CD4-positive, alpha-beta T cell treated with Interleukin-6 for 4 hours (primary cell): ENCODE measurements around the gene APH1B.
"Not testable (repeated sequence)": the region's sequence is repeated elsewhere in the genome, so short reads cannot be mapped to it uniquely, and the experiment has no call there.

Experiments
- DNase-seq: peaks from one replicate; pipeline ENCODE4 v3.0.0-alpha.2; 2020; ENCODE audit warnings: mixed read lengths

Gene APH1B

GRCh38 chr15:63277038-63277892 is at the start of gene APH1B:
Gene APH1B (plus strand): TSS chr15:63277605. CDS start chr15:63277624, 19 bp downstream.
- peak; percentile 94 for DNase-seq

- no peak for DNase-seq
Measured at GRCh38 chr15:63227689-63228088, 49.7 kb upstream of the APH1B start.

- no peak for DNase-seq
Measured at GRCh38 chr15:63231206-63231605, 46.2 kb upstream of the APH1B start.

- no peak for DNase-seq
Measured at GRCh38 chr15:63231706-63232105, 45.7 kb upstream of the APH1B start.

- DNase-seq: no peak
Measured at GRCh38 chr15:63232405-63232804, 45.0 kb upstream of the APH1B start.

- DNase-seq: no peak
Measured at GRCh38 chr15:63232943-63233342, 44.5 kb upstream of the APH1B start.

- DNase-seq: no peak
Measured at GRCh38 chr15:63233667-63234423, 43.6 kb upstream of the APH1B start.

- no peak for DNase-seq
Measured at GRCh38 chr15:63234451-63234870, 42.9 kb upstream of the APH1B start.

- DNase-seq: no peak
Measured at GRCh38 chr15:63236272-63236671, 41.1 kb upstream of the APH1B start.

- DNase-seq: not testable (repeated sequence)
Measured at GRCh38 chr15:63237086-63237485, 40.3 kb upstream of the APH1B start.

- DNase-seq: no peak
Measured at GRCh38 chr15:63238171-63238570, 39.2 kb upstream of the APH1B start.

GRCh38 chr15:63238796-63239195 is 38.6 kb upstream of the APH1B start:
- DNase-seq: no peak

GRCh38 chr15:63240109-63240508 is 37.3 kb upstream of the APH1B start:
- no peak for DNase-seq

- DNase-seq: no peak
Measured at GRCh38 chr15:63241316-63241715, 36.1 kb upstream of the APH1B start.

GRCh38 chr15:63243101-63243500 is 34.3 kb upstream of the APH1B start:
- no peak for DNase-seq

- DNase-seq: no peak
Measured at GRCh38 chr15:63243776-63244175, 33.6 kb upstream of the APH1B start.

- no peak for DNase-seq
Measured at GRCh38 chr15:63244399-63244798, 33.0 kb upstream of the APH1B start.

- DNase-seq: peak; percentile 28
Measured at GRCh38 chr15:63244976-63245645, 32.3 kb upstream of the APH1B start.

GRCh38 chr15:63246691-63247469 is 30.5 kb upstream of the APH1B start:
- DNase-seq: no peak

- DNase-seq: no peak
Measured at GRCh38 chr15:63250312-63250965, 27.0 kb upstream of the APH1B start.

- DNase-seq: no peak
Measured at GRCh38 chr15:63251701-63252100, 25.7 kb upstream of the APH1B start.

GRCh38 chr15:63252292-63252691 is 25.1 kb upstream of the APH1B start:
- no peak for DNase-seq
